ENCODE measurements around the gene ZNF627.
"Not testable (repeated sequence)": the region's sequence is repeated elsewhere in the genome, so short reads cannot be mapped to it uniquely, and the experiment has no call there.

The ZNF627 gene

GRCh38 chr19:11558881-11559828 is 38.1 kb upstream of the ZNF627 start, which contains the start of gene ELOF1:
Gene ELOF1, minus strand, starts transcription at chr19:11559230. Its CDS starts 4,883 bp downstream, at chr19:11554347.
- Histone ChIP-seq H3K4me3 (ENCODE audit: low read length) (peak within 1 kb of the TSS; percentile 92), H3K4me1 (ENCODE audit: insufficient read depth, low read length) (0 out of 2 replicates have a peak, but pooled peaks cover 6% of the 10 kb centered on the region), H3K36me3 (ENCODE audit: insufficient read depth, low read length) (peaks cover 14% of the 10 kb centered on the region), H3K9me3 (ENCODE audit: insufficient read depth, low read depth, low read length) (no peaks in the 10 kb centered on the region), H3K27me3 (ENCODE audit: insufficient read depth, low read length) (no peaks in the 10 kb centered on the region), H3K27ac (ENCODE audit: low read depth, low read length) (peak within 1 kb of the TSS; percentile 56; the same call in 1 of the 2 replicates), H3K9ac (ENCODE audit: low read depth, low read length) (peak within 1 kb of the TSS; percentile 80)
- 7% methylated on average over 55 of the region's 57 CpGs for WGBS

GRCh38 chr19:11560404-11561051 is 36.8 kb upstream of the ZNF627 start:
- Histone ChIP-seq H3K4me3 (ENCODE audit: low read length) (no peak overlapping the region), H3K27ac (ENCODE audit: low read depth, low read length) (no peak overlapping the region), H3K9me3 (ENCODE audit: insufficient read depth, low read depth, low read length) (no peaks in the 10 kb centered on the region), H3K36me3 (ENCODE audit: insufficient read depth, low read length) (peaks cover 5% of the 10 kb centered on the region; the same call in 1 of the 2 replicates), H3K27me3 (ENCODE audit: insufficient read depth, low read length) (no peaks in the 10 kb centered on the region), H3K4me1 (ENCODE audit: insufficient read depth, low read length) (0 out of 2 replicates have a peak, but pooled peaks cover 6% of the 10 kb centered on the region), H3K9ac (ENCODE audit: low read depth, low read length) (no peak overlapping the region)
- WGBS, result 43% methylated on average over 9 of the region's 9 CpGs

- Histone ChIP-seq H3K9me3 (ENCODE audit: insufficient read depth, low read depth, low read length) (no peaks in the 10 kb centered on the region), H3K27me3 (ENCODE audit: insufficient read depth, low read length) (no peaks in the 10 kb centered on the region), H3K36me3 (ENCODE audit: insufficient read depth, low read length) (no peaks in the 10 kb centered on the region), H3K27ac (ENCODE audit: low read depth, low read length) (no peak overlapping the region), H3K4me1 (ENCODE audit: insufficient read depth, low read length) (no peaks in the 10 kb centered on the region), H3K9ac (ENCODE audit: low read depth, low read length) (no peak overlapping the region), H3K4me3 (ENCODE audit: low read length) (no peak overlapping the region)
- WGBS, result 92% methylated on average over 8 of the region's 8 CpGs
Observed at GRCh38 chr19:11563532-11563931, 33.8 kb upstream of the ZNF627 start.

GRCh38 chr19:11564082-11564807 is 33.0 kb upstream of the ZNF627 start:
- H3K4me3 ChIP-seq (ENCODE audit: low read length); H3K4me1 ChIP-seq (ENCODE audit: insufficient read depth, low read length); H3K36me3 ChIP-seq (ENCODE audit: insufficient read depth, low read length); H3K27ac ChIP-seq (ENCODE audit: low read depth, low read length); H3K9me3 ChIP-seq (ENCODE audit: insufficient read depth, low read depth, low read length); H3K27me3 ChIP-seq (ENCODE audit: insufficient read depth, low read length); H3K9ac ChIP-seq (ENCODE audit: low read depth, low read length): not testable (repeated sequence)
- 95% methylated on average over 5 of the region's 6 CpGs for whole genome bisulfite sequencing

GRCh38 chr19:11565649-11565980 is 31.7 kb upstream of the ZNF627 start:
- not testable (repeated sequence) for H3K9me3 ChIP-seq (ENCODE audit: insufficient read depth, low read depth, low read length); H3K4me3 ChIP-seq (ENCODE audit: low read length); H3K9ac ChIP-seq (ENCODE audit: low read depth, low read length); H3K4me1 ChIP-seq (ENCODE audit: insufficient read depth, low read length); H3K27me3 ChIP-seq (ENCODE audit: insufficient read depth, low read length); H3K36me3 ChIP-seq (ENCODE audit: insufficient read depth, low read length); H3K27ac ChIP-seq (ENCODE audit: low read depth, low read length)
- WGBS, result 97% methylated on average over 5 of the region's 5 CpGs

- H3K9me3 ChIP-seq (ENCODE audit: insufficient read depth, low read depth, low read length), result no peaks in the 10 kb centered on the region
- no peaks in the 10 kb centered on the region for H3K4me1 ChIP-seq (ENCODE audit: insufficient read depth, low read length)
- no peak overlapping the region for H3K9ac ChIP-seq (ENCODE audit: low read depth, low read length)
- H3K27ac ChIP-seq (ENCODE audit: low read depth, low read length), result no peak overlapping the region
- H3K4me3 ChIP-seq (ENCODE audit: low read length), result no peak overlapping the region
- 92% methylated on average over 2 of the region's 2 CpGs for WGBS
- H3K36me3 ChIP-seq (ENCODE audit: insufficient read depth, low read length), result no peaks in the 10 kb centered on the region
- H3K27me3 ChIP-seq (ENCODE audit: insufficient read depth, low read length), result no peaks in the 10 kb centered on the region
Observed at GRCh38 chr19:11566164-11566563, 31.1 kb upstream of the ZNF627 start.

GRCh38 chr19:11570039-11570462 is 27.2 kb upstream of the ZNF627 start:
- H3K9me3 ChIP-seq (ENCODE audit: insufficient read depth, low read depth, low read length), result no peaks in the 10 kb centered on the region
- WGBS, result 90% methylated on average over 5 of the region's 5 CpGs
- H3K27ac ChIP-seq (ENCODE audit: low read depth, low read length), result no peak overlapping the region
- no peaks in the 10 kb centered on the region for H3K4me1 ChIP-seq (ENCODE audit: insufficient read depth, low read length)
- no peak overlapping the region for H3K9ac ChIP-seq (ENCODE audit: low read depth, low read length)
- H3K27me3 ChIP-seq (ENCODE audit: insufficient read depth, low read length), result no peaks in the 10 kb centered on the region
- H3K4me3 ChIP-seq (ENCODE audit: low read length), result no peak overlapping the region
- H3K36me3 ChIP-seq (ENCODE audit: insufficient read depth, low read length), result no peaks in the 10 kb centered on the region

- not testable (repeated sequence) for H3K36me3 ChIP-seq (ENCODE audit: insufficient read depth, low read length); H3K4me3 ChIP-seq (ENCODE audit: low read length); H3K9ac ChIP-seq (ENCODE audit: low read depth, low read length); H3K27ac ChIP-seq (ENCODE audit: low read depth, low read length); H3K4me1 ChIP-seq (ENCODE audit: insufficient read depth, low read length); H3K27me3 ChIP-seq (ENCODE audit: insufficient read depth, low read length); H3K9me3 ChIP-seq (ENCODE audit: insufficient read depth, low read depth, low read length)
- WGBS, result 94% methylated on average over 6 of the region's 6 CpGs
Observed at GRCh38 chr19:11573354-11573753, 23.9 kb upstream of the ZNF627 start.

- not testable (repeated sequence) for H3K4me3 ChIP-seq (ENCODE audit: low read length); H3K9me3 ChIP-seq (ENCODE audit: insufficient read depth, low read depth, low read length); H3K4me1 ChIP-seq (ENCODE audit: insufficient read depth, low read length); H3K27ac ChIP-seq (ENCODE audit: low read depth, low read length); H3K9ac ChIP-seq (ENCODE audit: low read depth, low read length); H3K27me3 ChIP-seq (ENCODE audit: insufficient read depth, low read length); H3K36me3 ChIP-seq (ENCODE audit: insufficient read depth, low read length)
- 90% methylated on average over 4 of the region's 4 CpGs for WGBS
Observed at GRCh38 chr19:11573763-11574162, 23.5 kb upstream of the ZNF627 start.

GRCh38 chr19:11574689-11575088 is 22.6 kb upstream of the ZNF627 start:
- H3K4me1 ChIP-seq (ENCODE audit: insufficient read depth, low read length), result peaks cover 3% of the 10 kb centered on the region; the same call in 1 of the 2 replicates
- WGBS, result 93% methylated on average over 9 of the region's 9 CpGs
- H3K4me3 ChIP-seq (ENCODE audit: low read length), result no peak overlapping the region
- H3K9me3 ChIP-seq (ENCODE audit: insufficient read depth, low read depth, low read length), result no peaks in the 10 kb centered on the region
- no peaks in the 10 kb centered on the region for H3K36me3 ChIP-seq (ENCODE audit: insufficient read depth, low read length)
- H3K9ac ChIP-seq (ENCODE audit: low read depth, low read length), result no peak overlapping the region
- no peaks in the 10 kb centered on the region for H3K27me3 ChIP-seq (ENCODE audit: insufficient read depth, low read length)
- H3K27ac ChIP-seq (ENCODE audit: low read depth, low read length), result no peak overlapping the region

- H3K36me3 ChIP-seq (ENCODE audit: insufficient read depth, low read length), result no peaks in the 10 kb centered on the region
- no peaks in the 10 kb centered on the region for H3K27me3 ChIP-seq (ENCODE audit: insufficient read depth, low read length)
- WGBS, result 93% methylated on average over 15 of the region's 15 CpGs
- H3K9ac ChIP-seq (ENCODE audit: low read depth, low read length), result no peak overlapping the region
- H3K4me3 ChIP-seq (ENCODE audit: low read length), result no peak overlapping the region
- no peak overlapping the region for H3K27ac ChIP-seq (ENCODE audit: low read depth, low read length)
- peaks cover 3% of the 10 kb centered on the region; the same call in 1 of the 2 replicates for H3K4me1 ChIP-seq (ENCODE audit: insufficient read depth, low read length)
- H3K9me3 ChIP-seq (ENCODE audit: insufficient read depth, low read depth, low read length), result no peaks in the 10 kb centered on the region
Observed at GRCh38 chr19:11576227-11576626, 21.1 kb upstream of the ZNF627 start.
